Right lobe of liver (tissue), 6 donors: ENCODE results near the gene CLOCK. TPM values are rescaled to one million over a fixed set of nuclear protein-coding genes. Genes with fewer than 3 reads are reported as not detected.

Experiments
- ATAC-seq, 4 donors: fragments of 200-7000 bp; cut with Tn5 transposase; one replicate each; pipeline ENCODE4 v1.9.1; 2020; ENCODE audit warnings: mild to moderate bottlenecking in 4 of 4, moderate library complexity in 4 of 4
- DNase-seq, 3 donors: peaks; one replicate each; pipeline ENCODE4 v3.0.0-alpha.2; 2020
- H3K27ac ChIP-seq, 3 donors: fragments of 200-600 bp; one replicate each; pipeline ENCODE4 v1.8.0; 2022
- H3K27me3 ChIP-seq, 2 donors: fragments of 200-600 bp; one replicate each; pipeline ENCODE4 v1.8.0; 2022
- H3K36me3 ChIP-seq, 4 donors: fragments of 200-600 bp; sonication (generic) in 1 of 4; one replicate each; pipeline versions ENCODE4 v1.5.1 to v1.8.0; 2017 to 2022; ENCODE audit warnings: control low read depth in 1 of 4
- H3K4me1 ChIP-seq, 4 donors: fragments of 200-600 bp; sonication (generic) in 1 of 4; one replicate each; pipeline versions ENCODE4 v1.5.1 to v1.8.0; 2017 to 2022; ENCODE audit warnings: control low read depth in 1 of 4
- H3K4me3 ChIP-seq, 3 donors: fragments of 200-600 bp; one replicate each; pipeline ENCODE4 v1.8.0; 2022
- H3K9me3 ChIP-seq, 4 donors: fragments of 200-600 bp; sonication (generic) in 1 of 4; one replicate each; pipeline versions ENCODE4 v1.5.1 to v1.8.0; 2017 to 2022; ENCODE audit warnings: control low read depth in 1 of 4
- POLR2A ChIP-seq: fragments of 450-650 bp; IDR thresholded peaks from one replicate; pipeline ENCODE4 v1.6.1; 2017; ENCODE audit warnings: antibody characterized with exemption, mild to moderate bottlenecking
- WGBS: methylation state at CpG from one replicate; pipeline ENCODE4 v1.1.6; 2018; ENCODE audit warnings: low coverage, low lambda C conversion rate; ENCODE audit not compliant: insufficient coverage; ENCODE audit errors: missing lambda C conversion rate; 5-methylcytosine and 5-hydroxymethylcytosine counted together
- intact Hi-C, 2 donors: fragments of 100-400 bp; cut with DNase I; formaldehyde crosslinking; loops; one replicate each; pipeline versions ENCODE4 v1.11.2 to v1.14.1; 2022
- total RNA-seq, 6 experiments: library from RNA; depleted of rRNA in 2 of 6; stranded (reverse); fragments of >200 nt in 2 of 6; fragmentation: NEBNext Ultra II Directional in 3 of 6; extraction: Animal tissue kit (Norgen Biotek cat#: 25700) in 3 of 6; gene quantifications; one replicate each; pipeline versions ENCODE4 v1.1.0 to v1.2.4, GENCODE V29; 2016 to 2023
- TF ChIP-seq, protein P1 (sequence below), 4 donors: fragments of 200-600 bp in 3 of 4; fragments of 450-650 bp in 1 of 4; IDR thresholded peaks; one replicate each; pipeline versions ENCODE4 v1.5.1 to v1.8.0; 2016 to 2022; ENCODE audit warnings: antibody characterized with exemption in 4 of 4, mild to moderate bottlenecking in 2 of 4
- donor health status: DM: no; HTN: yes; CAD: no.
- donor health status: DM: no; HTN: no; CAD: no.
- donor health status: DM: no; HTN: no; CAD: no.
- donor health status: DM: no; HTN: yes; CAD: no.
- donor health status: DM: no; HTN: yes; CAD: no.

CLOCK gene
- total RNA-seq, 6 experiments from 2014 or later: 11.1 to 17.3 (median 12.9) TPM

GRCh38 chr4:55483315-55483714 lies 63.4 kb downstream of the CLOCK start:
- 86% methylated on average over 5 of the region's 5 CpGs for WGBS
- ATAC-seq (no peak), DNase-seq (no peak)
- H3K27me3 ChIP-seq: no peaks in the 10 kb centered on the region
- no peak overlapping the region for H3K27ac ChIP-seq
- H3K4me3 ChIP-seq: no peak overlapping the region
- intact Hi-C loops: no loop called here
- H3K4me1 ChIP-seq: no peaks in the 10 kb centered on the region
- TF ChIP-seq POLR2A: no peak
- TF ChIP-seq, protein P1, sequence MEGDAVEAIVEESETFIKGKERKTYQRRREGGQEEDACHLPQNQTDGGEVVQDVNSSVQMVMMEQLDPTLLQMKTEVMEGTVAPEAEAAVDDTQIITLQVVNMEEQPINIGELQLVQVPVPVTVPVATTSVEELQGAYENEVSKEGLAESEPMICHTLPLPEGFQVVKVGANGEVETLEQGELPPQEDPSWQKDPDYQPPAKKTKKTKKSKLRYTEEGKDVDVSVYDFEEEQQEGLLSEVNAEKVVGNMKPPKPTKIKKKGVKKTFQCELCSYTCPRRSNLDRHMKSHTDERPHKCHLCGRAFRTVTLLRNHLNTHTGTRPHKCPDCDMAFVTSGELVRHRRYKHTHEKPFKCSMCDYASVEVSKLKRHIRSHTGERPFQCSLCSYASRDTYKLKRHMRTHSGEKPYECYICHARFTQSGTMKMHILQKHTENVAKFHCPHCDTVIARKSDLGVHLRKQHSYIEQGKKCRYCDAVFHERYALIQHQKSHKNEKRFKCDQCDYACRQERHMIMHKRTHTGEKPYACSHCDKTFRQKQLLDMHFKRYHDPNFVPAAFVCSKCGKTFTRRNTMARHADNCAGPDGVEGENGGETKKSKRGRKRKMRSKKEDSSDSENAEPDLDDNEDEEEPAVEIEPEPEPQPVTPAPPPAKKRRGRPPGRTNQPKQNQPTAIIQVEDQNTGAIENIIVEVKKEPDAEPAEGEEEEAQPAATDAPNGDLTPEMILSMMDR (IDR thresholded peaks at IDR 0.05): no peak
- H3K9me3 ChIP-seq: no peaks in the 10 kb centered on the region
- H3K36me3 ChIP-seq: peaks cover 0 to 1% (median 0%) of the 10 kb centered on the region in 4 donors

- 77% methylated on average over 6 of the region's 6 CpGs for WGBS
- Histone ChIP-seq H3K4me1 (no peaks in the 10 kb centered on the region), H3K4me3 (no peak overlapping the region), H3K27ac (no peak overlapping the region), H3K36me3 (peaks cover 0 to 26% (median 3%) of the 10 kb centered on the region in 4 donors), H3K9me3 (peaks cover 0 to 4% (median 0%) of the 10 kb centered on the region in 4 donors), H3K27me3 (no peaks in the 10 kb centered on the region)
- no peak for ATAC-seq
- intact Hi-C loops: no loop called here
- no peak for DNase-seq
- TF ChIP-seq POLR2A: no peak
- TF ChIP-seq, protein P1 (IDR thresholded peaks at IDR 0.05): no peak
Observed at GRCh38 chr4:55475394-55476243, 71.1 kb downstream of the CLOCK start.

- Histone ChIP-seq H3K4me1 (no peaks in the 10 kb centered on the region), H3K27me3 (no peaks in the 10 kb centered on the region), H3K36me3 (peaks cover 0 to 24% (median under 1%) of the 10 kb centered on the region in 4 donors), H3K27ac (no peak overlapping the region), H3K4me3 (no peak overlapping the region), H3K9me3 (peaks cover 0 to 4% (median 0%) of the 10 kb centered on the region in 4 donors)
- WGBS: 94% methylated on average over 1 of the region's 1 CpG
- ATAC-seq (no peak), DNase-seq (no peak)
- intact Hi-C loops: no loop called here
- TF ChIP-seq POLR2A: no peak
Observed at GRCh38 chr4:55469979-55470378, 76.7 kb downstream of the CLOCK start.

DNA sequence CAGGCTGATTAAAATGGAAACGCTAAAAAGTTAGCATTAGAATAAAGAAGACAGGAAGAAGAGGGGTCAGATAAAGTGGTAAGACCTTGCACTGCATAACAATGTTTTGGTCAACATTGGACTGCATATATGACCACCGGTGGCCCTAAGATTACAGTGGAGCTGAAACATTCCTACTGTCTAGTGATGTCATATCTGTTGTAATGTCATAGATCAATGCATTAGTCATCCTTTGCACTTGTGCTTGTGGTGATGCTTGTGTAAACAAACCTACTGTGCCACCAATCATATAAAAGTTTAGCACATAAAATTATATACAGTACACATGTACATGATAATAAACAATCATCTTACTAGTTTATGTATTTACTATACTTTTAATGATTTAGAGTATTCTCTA lies 78.0 kb downstream of the CLOCK start:
- WGBS: 78% methylated on average over 2 of the region's 2 CpGs
- Histone ChIP-seq H3K27ac (no peak overlapping the region), H3K4me3 (no peak overlapping the region), H3K4me1 (no peaks in the 10 kb centered on the region), H3K9me3 (no peaks in the 10 kb centered on the region), H3K27me3 (no peaks in the 10 kb centered on the region), H3K36me3 (peaks cover 0 to 19% (median 0%) of the 10 kb centered on the region in 4 donors)
- ATAC-seq: peak in 1 of 4 donors; percentile 57
- intact Hi-C loops: no loop called here
- TF ChIP-seq, protein P1 (IDR thresholded peaks at IDR 0.05): no peak
- no peak for TF ChIP-seq POLR2A
- DNase-seq: no peak

DNA sequence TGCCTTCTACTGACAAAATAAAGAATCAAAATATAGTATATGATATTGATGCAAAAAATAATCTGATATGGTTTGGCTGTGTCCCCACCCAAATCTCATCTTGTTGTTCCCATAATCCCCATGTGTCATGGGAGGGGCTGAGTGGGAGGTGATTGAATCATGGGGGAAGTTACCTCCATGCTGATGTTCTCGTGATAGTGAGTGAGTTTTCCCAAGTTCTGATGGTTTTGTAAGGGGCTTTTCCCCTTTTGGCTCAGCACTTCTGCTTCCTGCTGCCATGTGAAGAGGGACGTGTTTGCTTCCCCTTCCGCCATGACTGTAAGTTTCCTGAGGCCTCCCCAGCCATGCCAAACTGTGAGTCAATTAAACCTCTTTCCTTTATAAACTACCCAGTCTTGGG lies 80.7 kb downstream of the CLOCK start:
- whole genome bisulfite sequencing: 64% methylated on average over 3 of the region's 3 CpGs
- Histone ChIP-seq H3K36me3 (peaks cover 0 to 12% (median 0%) of the 10 kb centered on the region in 4 donors), H3K9me3 (no peaks in the 10 kb centered on the region), H3K27ac (no peak overlapping the region), H3K27me3 (no peaks in the 10 kb centered on the region), H3K4me3 (no peak overlapping the region), H3K4me1 (no peaks in the 10 kb centered on the region)
- ATAC-seq: no peak
- no peak for DNase-seq
- TF ChIP-seq, protein P1 (IDR thresholded peaks at IDR 0.05): no peak
- no peak for TF ChIP-seq POLR2A
- intact Hi-C loops: no loop called here
